HCT116 (cell line): ENCODE data around the gene ESR1.

Source experiments
- ELF1 ChIP-seq: IDR thresholded peaks from 2 replicates; pipeline ENCODE4 v1.6.1; 2012; ENCODE audit warnings: low read depth, borderline replicate concordance
- EZH2 ChIP-seq: fragments of 200-600 bp; sonication (generic); IDR thresholded peaks from 2 replicates; pipeline ENCODE4 v1.6.1; 2017; ENCODE audit warnings: antibody characterized with exemption, mixed run types
- POLR2A ChIP-seq: IDR thresholded peaks from 2 replicates; pipeline ENCODE4 v1.7.0; 2011; ENCODE audit warnings: borderline replicate concordance; ENCODE audit not compliant: insufficient read depth, insufficient read length; ENCODE audit errors: extremely low read depth
- RAD21 ChIP-seq: IDR thresholded peaks from 2 replicates; pipeline ENCODE4 v1.6.1; 2012; ENCODE audit warnings: low read depth, mild to moderate bottlenecking
- SP1 ChIP-seq: IDR thresholded peaks from 2 replicates; pipeline ENCODE4 v1.6.1; 2012; ENCODE audit warnings: low read depth
- ZNF274 ChIP-seq: fragments of 200-500 bp; sonication (Bioruptor generic); IDR thresholded peaks from 2 replicates; pipeline ENCODE4 v1.6.1; 2014; ENCODE audit warnings: mild to moderate bottlenecking, low read depth, low read length, inconsistent platforms
- TF ChIP-seq, protein P1 (sequence below), 3 experiments: fragments of 200-600 bp in 1 of 3; sonication (generic) in 1 of 3; IDR thresholded peaks in 2 of 3; conservative IDR thresholded peaks in 1 of 3; 2 replicates each; pipeline ENCODE4 v1.5.1; 2012 to 2017; ENCODE audit warnings: low read depth in 2 of 3, low read length in 2 of 3, antibody characterized with exemption in 1 of 3, borderline replicate concordance in 1 of 3, control low read depth in 1 of 3, mild to moderate bottlenecking in 1 of 3, mixed read lengths in 1 of 3, mixed run types in 1 of 3, moderate library complexity in 1 of 3; ENCODE audit not compliant: insufficient read depth in 1 of 3
- TF ChIP-seq, protein P2 (sequence below): IDR thresholded peaks from 2 replicates; pipeline ENCODE4 v1.6.1; 2012; ENCODE audit warnings: low read depth

DNA sequence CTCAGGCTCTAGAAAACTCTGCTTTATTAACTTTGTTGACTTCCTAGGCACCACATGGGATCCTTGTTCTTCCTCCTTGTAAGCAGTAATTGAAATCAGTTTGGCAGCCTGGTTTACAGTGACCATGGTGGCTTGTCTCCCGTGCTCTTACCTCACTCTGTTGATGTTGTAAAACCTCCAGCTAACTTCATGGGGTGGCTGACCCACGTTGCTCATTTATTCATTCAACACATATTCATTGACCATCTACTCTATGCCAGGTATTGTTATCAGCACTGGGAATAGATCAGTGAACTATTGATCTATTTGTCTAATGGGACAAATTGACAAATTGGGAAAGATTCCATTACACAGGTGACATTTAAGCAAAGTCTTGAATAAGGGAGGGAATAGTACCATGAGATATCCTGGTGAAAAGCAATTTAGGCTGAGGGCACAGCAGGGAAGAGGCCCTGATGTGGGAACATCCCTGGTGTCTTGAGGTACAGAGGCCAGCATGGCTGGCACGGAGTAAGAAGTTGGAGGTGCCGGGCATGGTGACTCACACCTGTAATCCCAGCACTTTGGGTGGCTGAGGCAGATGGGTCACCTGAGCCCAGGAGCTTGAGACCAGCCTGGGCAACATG, 19.1 kb downstream of the ESR1 start:
- no peak for TF ChIP-seq ZNF274
- TF ChIP-seq, protein P1, sequence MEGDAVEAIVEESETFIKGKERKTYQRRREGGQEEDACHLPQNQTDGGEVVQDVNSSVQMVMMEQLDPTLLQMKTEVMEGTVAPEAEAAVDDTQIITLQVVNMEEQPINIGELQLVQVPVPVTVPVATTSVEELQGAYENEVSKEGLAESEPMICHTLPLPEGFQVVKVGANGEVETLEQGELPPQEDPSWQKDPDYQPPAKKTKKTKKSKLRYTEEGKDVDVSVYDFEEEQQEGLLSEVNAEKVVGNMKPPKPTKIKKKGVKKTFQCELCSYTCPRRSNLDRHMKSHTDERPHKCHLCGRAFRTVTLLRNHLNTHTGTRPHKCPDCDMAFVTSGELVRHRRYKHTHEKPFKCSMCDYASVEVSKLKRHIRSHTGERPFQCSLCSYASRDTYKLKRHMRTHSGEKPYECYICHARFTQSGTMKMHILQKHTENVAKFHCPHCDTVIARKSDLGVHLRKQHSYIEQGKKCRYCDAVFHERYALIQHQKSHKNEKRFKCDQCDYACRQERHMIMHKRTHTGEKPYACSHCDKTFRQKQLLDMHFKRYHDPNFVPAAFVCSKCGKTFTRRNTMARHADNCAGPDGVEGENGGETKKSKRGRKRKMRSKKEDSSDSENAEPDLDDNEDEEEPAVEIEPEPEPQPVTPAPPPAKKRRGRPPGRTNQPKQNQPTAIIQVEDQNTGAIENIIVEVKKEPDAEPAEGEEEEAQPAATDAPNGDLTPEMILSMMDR (IDR thresholded peaks at IDR 0.05 in 2 of 3, conservative IDR thresholded peaks at IDR 0.05 in 1 of 3; ENCODE audit: borderline replicate concordance in 1 of 3, insufficient read depth in 1 of 3, low read depth in 2 of 3, low read length in 2 of 3) = no peak
- no peak for TF ChIP-seq EZH2
- TF ChIP-seq POLR2A = no peak
- TF ChIP-seq SP1 = no peak
- TF ChIP-seq ELF1 = no peak
- TF ChIP-seq, protein P2, sequence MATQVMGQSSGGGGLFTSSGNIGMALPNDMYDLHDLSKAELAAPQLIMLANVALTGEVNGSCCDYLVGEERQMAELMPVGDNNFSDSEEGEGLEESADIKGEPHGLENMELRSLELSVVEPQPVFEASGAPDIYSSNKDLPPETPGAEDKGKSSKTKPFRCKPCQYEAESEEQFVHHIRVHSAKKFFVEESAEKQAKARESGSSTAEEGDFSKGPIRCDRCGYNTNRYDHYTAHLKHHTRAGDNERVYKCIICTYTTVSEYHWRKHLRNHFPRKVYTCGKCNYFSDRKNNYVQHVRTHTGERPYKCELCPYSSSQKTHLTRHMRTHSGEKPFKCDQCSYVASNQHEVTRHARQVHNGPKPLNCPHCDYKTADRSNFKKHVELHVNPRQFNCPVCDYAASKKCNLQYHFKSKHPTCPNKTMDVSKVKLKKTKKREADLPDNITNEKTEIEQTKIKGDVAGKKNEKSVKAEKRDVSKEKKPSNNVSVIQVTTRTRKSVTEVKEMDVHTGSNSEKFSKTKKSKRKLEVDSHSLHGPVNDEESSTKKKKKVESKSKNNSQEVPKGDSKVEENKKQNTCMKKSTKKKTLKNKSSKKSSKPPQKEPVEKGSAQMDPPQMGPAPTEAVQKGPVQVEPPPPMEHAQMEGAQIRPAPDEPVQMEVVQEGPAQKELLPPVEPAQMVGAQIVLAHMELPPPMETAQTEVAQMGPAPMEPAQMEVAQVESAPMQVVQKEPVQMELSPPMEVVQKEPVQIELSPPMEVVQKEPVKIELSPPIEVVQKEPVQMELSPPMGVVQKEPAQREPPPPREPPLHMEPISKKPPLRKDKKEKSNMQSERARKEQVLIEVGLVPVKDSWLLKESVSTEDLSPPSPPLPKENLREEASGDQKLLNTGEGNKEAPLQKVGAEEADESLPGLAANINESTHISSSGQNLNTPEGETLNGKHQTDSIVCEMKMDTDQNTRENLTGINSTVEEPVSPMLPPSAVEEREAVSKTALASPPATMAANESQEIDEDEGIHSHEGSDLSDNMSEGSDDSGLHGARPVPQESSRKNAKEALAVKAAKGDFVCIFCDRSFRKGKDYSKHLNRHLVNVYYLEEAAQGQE = no peak
- no peak for TF ChIP-seq RAD21
